C4-2B (cell line): ENCODE results near the gene KDM4C.

Experiments
- CTCF ChIP-seq: fragments of 450-650 bp; conservative IDR thresholded peaks from 2 replicates; pipeline ENCODE4 v1.5.1; 2017; ENCODE audit warnings: mild to moderate bottlenecking
- ZFX ChIP-seq: fragments of 450-650 bp; IDR thresholded peaks from 2 replicates; pipeline ENCODE4 v1.6.1; 2017

GRCh38 chr9:6876195-6876894 lies 118.6 kb downstream of the KDM4C start:
- no peak for TF ChIP-seq CTCF
- no peak for TF ChIP-seq ZFX
